Measurements from ENCODE around the gene PROCA1. TPM values are rescaled to one million over a fixed set of nuclear protein-coding genes. Genes with fewer than 3 reads are reported as not detected.

PROCA1 gene
- total RNA-seq, 2 donors from 2014 or later, result 28.7 to 41.6 TPM

GRCh38 chr17:28746611-28747050 is 34.9 kb upstream of the PROCA1 start:
- DNase-seq, result peak; percentile 72
- Histone ChIP-seq H3K9me3 (ENCODE audit: control insufficient read depth, low read length) (no peaks in the 10 kb centered on the region), H3K27me3 (ENCODE audit: control insufficient read depth, insufficient read depth, low read length, poor library complexity, severe bottlenecking) (no peaks in the 10 kb centered on the region), H3K4me3 (ENCODE audit: low read length) (peak overlapping the region; percentile 99), H3K27ac (ENCODE audit: low read depth, low read length) (peak overlapping the region; percentile 99), H3K9ac (ENCODE audit: extremely low read depth, low read length, poor library complexity, severe bottlenecking) (peak overlapping the region; percentile 100), H3K36me3 (ENCODE audit: control insufficient read depth, insufficient read depth, low read length) (peaks cover 59% of the 10 kb centered on the region), H3K4me1 (ENCODE audit: control insufficient read depth, insufficient read depth, low read length) (peaks cover 12% of the 10 kb centered on the region)
- H3K36me3 Mint-ChIP-seq (ENCODE audit: low read depth), result peaks cover 42% of the 10 kb centered on the region
- no peaks in the 10 kb centered on the region for H3K27me3 Mint-ChIP-seq (ENCODE audit: insufficient read depth)
- no peak for TF ChIP-seq CTCF (conservative IDR thresholded peaks at IDR 0.05)
- H3K4me3 Mint-ChIP-seq, result peak overlapping the region; percentile 93
- peaks cover 9% of the 10 kb centered on the region for H3K4me1 Mint-ChIP-seq
- peak overlapping the region; percentile 99 for H3K27ac Mint-ChIP-seq
- WGBS, 2 experiments (ENCODE audit: insufficient coverage in 1 of 2, insufficient read length in 1 of 2), result 73 to 89% methylated on average over 1 to 5 of the region's 5 CpGs
- no peaks in the 10 kb centered on the region for H3K9me3 Mint-ChIP-seq

- no peak for TF ChIP-seq CTCF (conservative IDR thresholded peaks at IDR 0.05)
- Mint-ChIP-seq H3K27ac (peak overlapping the region; percentile 99), H3K9me3 (no peaks in the 10 kb centered on the region), H3K27me3 (ENCODE audit: insufficient read depth) (no peaks in the 10 kb centered on the region), H3K36me3 (ENCODE audit: low read depth) (peaks cover 36% of the 10 kb centered on the region), H3K4me1 (peaks cover 9% of the 10 kb centered on the region), H3K4me3 (peak overlapping the region; percentile 93)
- Histone ChIP-seq H3K27ac (ENCODE audit: low read depth, low read length) (peak overlapping the region; percentile 99), H3K9ac (ENCODE audit: extremely low read depth, low read length, poor library complexity, severe bottlenecking) (peak overlapping the region; percentile 100), H3K9me3 (ENCODE audit: control insufficient read depth, low read length) (no peaks in the 10 kb centered on the region), H3K36me3 (ENCODE audit: control insufficient read depth, insufficient read depth, low read length) (peaks cover 52% of the 10 kb centered on the region), H3K4me3 (ENCODE audit: low read length) (peak overlapping the region; percentile 99), H3K4me1 (ENCODE audit: control insufficient read depth, insufficient read depth, low read length) (peaks cover 12% of the 10 kb centered on the region), H3K27me3 (ENCODE audit: control insufficient read depth, insufficient read depth, low read length, poor library complexity, severe bottlenecking) (no peaks in the 10 kb centered on the region)
- DNase-seq, result peak; percentile 80
- 69 to 79% methylated on average over 3 to 4 of the region's 4 CpGs for WGBS, 2 experiments (ENCODE audit: insufficient coverage in 1 of 2, insufficient read length in 1 of 2)
Observed at GRCh38 chr17:28745786-28746411, 34.2 kb upstream of the PROCA1 start.

GRCh38 chr17:28744972-28745785 is 33.5 kb upstream of the PROCA1 start:
- peak; percentile 82 for DNase-seq
- H3K27ac ChIP-seq (ENCODE audit: low read depth, low read length), result peak overlapping the region; percentile 99
- peaks cover 45% of the 10 kb centered on the region for H3K36me3 ChIP-seq (ENCODE audit: control insufficient read depth, insufficient read depth, low read length)
- 2% methylated on average over 12 to 30 of the region's 31 CpGs for WGBS, 2 experiments (ENCODE audit: insufficient coverage in 1 of 2, insufficient read length in 1 of 2)
- H3K27me3 ChIP-seq (ENCODE audit: control insufficient read depth, insufficient read depth, low read length, poor library complexity, severe bottlenecking), result no peaks in the 10 kb centered on the region
- TF ChIP-seq CTCF (conservative IDR thresholded peaks at IDR 0.05), result no peak
- peak overlapping the region; percentile 99 for H3K27ac Mint-ChIP-seq
- H3K36me3 Mint-ChIP-seq (ENCODE audit: low read depth), result peaks cover 32% of the 10 kb centered on the region
- peaks cover 9% of the 10 kb centered on the region for H3K4me1 Mint-ChIP-seq
- peak overlapping the region; percentile 93 for H3K4me3 Mint-ChIP-seq
- H3K4me3 ChIP-seq (ENCODE audit: low read length), result peak overlapping the region; percentile 99
- H3K27me3 Mint-ChIP-seq (ENCODE audit: insufficient read depth), result no peaks in the 10 kb centered on the region
- no peaks in the 10 kb centered on the region for H3K9me3 ChIP-seq (ENCODE audit: control insufficient read depth, low read length)
- H3K9ac ChIP-seq (ENCODE audit: extremely low read depth, low read length, poor library complexity, severe bottlenecking), result peak overlapping the region; percentile 100
- no peaks in the 10 kb centered on the region for H3K9me3 Mint-ChIP-seq
- peaks cover 12% of the 10 kb centered on the region for H3K4me1 ChIP-seq (ENCODE audit: control insufficient read depth, insufficient read depth, low read length)
